Cardiac muscle cell (in vitro differentiated cells and primary cell): Measurements from ENCODE around the gene CACNA1C. TPM values are rescaled to one million over a fixed set of nuclear protein-coding genes. Genes with fewer than 3 reads are reported as not detected.
"Not testable (repeated sequence)": the region's sequence is repeated elsewhere in the genome, so short reads cannot be mapped to it uniquely, and the experiment has no call there.

ENCODE experiments used
- DNase-seq, 2 donors: peaks; one replicate each; pipeline versions ENCODE4 v3.0.0 to v3.0.0-alpha.2; 2010 to 2017; ENCODE audit warnings: low read depth in 1 of 2, low spot score in 1 of 2
- H3K27ac ChIP-seq: fragments of 200-600 bp; sonication (generic); 2 replicates; pipeline ENCODE4 v1.5.1; 2016
- H3K27me3 ChIP-seq: fragments of 200-600 bp; sonication (generic); 2 replicates; pipeline ENCODE4 v1.6.0; 2016; ENCODE audit warnings: control low read depth
- H3K36me3 ChIP-seq: fragments of 200-600 bp; sonication (generic); 2 replicates; pipeline ENCODE4 v1.5.1; 2016; ENCODE audit warnings: control low read depth
- H3K4me1 ChIP-seq: fragments of 200-600 bp; sonication (generic); 2 replicates; pipeline ENCODE4 v1.8.1; 2017; ENCODE audit warnings: low read depth, mild to moderate bottlenecking, mixed run types
- H3K4me3 ChIP-seq: fragments of 200-600 bp; sonication (generic); 2 replicates; pipeline ENCODE4 v1.5.1; 2016; ENCODE audit warnings: mild to moderate bottlenecking
- H3K9me3 ChIP-seq: fragments of 200-600 bp; sonication (generic); 2 replicates; pipeline ENCODE4 v1.5.1; 2017; ENCODE audit warnings: low read depth, mild to moderate bottlenecking, control low read depth
- CTCF ChIP-seq: IDR thresholded peaks from 2 replicates; pipeline ENCODE4 v1.5.1; 2012; ENCODE audit warnings: low read depth, mild to moderate bottlenecking, low read length
- polyA plus RNA-seq: library from polyadenylated mRNA; unstranded; fragments of >200 nt; fragmentation: Nextera tagmentation; extraction: Ambion mirVana; gene quantifications from 2 replicates; pipeline ENCODE4 v1.2.1, GENCODE V29; 2016
- total RNA-seq: library from RNA; depleted of rRNA; stranded (reverse); fragments of >200 nt; gene quantifications from 2 replicates; pipeline ENCODE4 v1.2.3, GENCODE V29; 2016

The CACNA1C gene
- total and polyA plus RNA-seq, 2 experiments from 2014 or later: 40.8 to 77.8 TPM

- peaks cover 4% of the 10 kb centered on the region for H3K4me1 ChIP-seq
- H3K27me3 ChIP-seq: no peaks in the 10 kb centered on the region
- DNase-seq: peak; percentile 59 to 74
- H3K4me3 ChIP-seq: no peak overlapping the region
- peak overlapping the region; percentile 15 for H3K27ac ChIP-seq
- H3K9me3 ChIP-seq: no peaks in the 10 kb centered on the region
- peak; percentile 26 for TF ChIP-seq CTCF
- peaks cover 10% of the 10 kb centered on the region for H3K36me3 ChIP-seq
These were observed 629.8 kb downstream of the CACNA1C start for GRCh38 chr12:2682296-2683251.

GRCh38 chr12:2683283-2684025 lies 630.7 kb downstream of the CACNA1C start:
- H3K4me1 ChIP-seq: peaks cover 4% of the 10 kb centered on the region
- H3K36me3 ChIP-seq: peaks cover 10% of the 10 kb centered on the region
- H3K27me3 ChIP-seq: no peaks in the 10 kb centered on the region
- TF ChIP-seq CTCF: no peak
- peak overlapping the region; percentile 15 for H3K27ac ChIP-seq
- H3K4me3 ChIP-seq: no peak overlapping the region
- no peak for DNase-seq
- H3K9me3 ChIP-seq: no peaks in the 10 kb centered on the region

- DNase-seq, H3K4me3 ChIP-seq, H3K4me1 ChIP-seq, H3K27me3 ChIP-seq, H3K27ac ChIP-seq, H3K9me3 ChIP-seq: not testable (repeated sequence)
- H3K36me3 ChIP-seq: peaks cover 10% of the 10 kb centered on the region
These were observed 631.2 kb downstream of the CACNA1C start for GRCh38 chr12:2684026-2684325.

GRCh38 chr12:2685620-2686279 lies 633.0 kb downstream of the CACNA1C start:
- H3K27me3 ChIP-seq, H3K4me3 ChIP-seq, H3K27ac ChIP-seq, H3K9me3 ChIP-seq, H3K4me1 ChIP-seq: not testable (repeated sequence)
- peak in 1 of 2 donors; percentile 14 for DNase-seq
- peaks cover 10% of the 10 kb centered on the region for H3K36me3 ChIP-seq

- TF ChIP-seq CTCF: no peak
- no peaks in the 10 kb centered on the region for H3K9me3 ChIP-seq
- no peak for DNase-seq
- H3K27me3 ChIP-seq: peaks cover 13% of the 10 kb centered on the region
- peaks cover 10% of the 10 kb centered on the region for H3K36me3 ChIP-seq
- no peak overlapping the region for H3K27ac ChIP-seq
- no peak overlapping the region for H3K4me3 ChIP-seq
- H3K4me1 ChIP-seq: peaks cover 4% of the 10 kb centered on the region
These were observed 633.5 kb downstream of the CACNA1C start for GRCh38 chr12:2686280-2686646.

- Histone ChIP-seq H3K4me3 (no peak overlapping the region), H3K9me3 (no peaks in the 10 kb centered on the region), H3K27me3 (peaks cover 19% of the 10 kb centered on the region), H3K4me1 (peaks cover 4% of the 10 kb centered on the region), H3K36me3 (peaks cover 10% of the 10 kb centered on the region), H3K27ac (no peak overlapping the region)
- TF ChIP-seq CTCF: no peak
- no peak for DNase-seq
These were observed 634.3 kb downstream of the CACNA1C start for GRCh38 chr12:2687058-2687457.
